GM19468 (cell line): ENCODE measurements around the gene SKAP1.

Experiments used
- ATAC-seq: cut with Tn5 transposase; IDR thresholded peaks from one replicate; pipeline ENCODE4 v1.9.1; 2021; ENCODE audit warnings: mild to moderate bottlenecking, moderate library complexity, moderate number of reproducible peaks; ENCODE audit not compliant: unreplicated experiment; ENCODE audit errors: extremely low read depth

SKAP1 gene

GRCh38 chr17:48335146-48335784 is 94.7 kb downstream of the SKAP1 start:
- no peak for ATAC-seq

DNA sequence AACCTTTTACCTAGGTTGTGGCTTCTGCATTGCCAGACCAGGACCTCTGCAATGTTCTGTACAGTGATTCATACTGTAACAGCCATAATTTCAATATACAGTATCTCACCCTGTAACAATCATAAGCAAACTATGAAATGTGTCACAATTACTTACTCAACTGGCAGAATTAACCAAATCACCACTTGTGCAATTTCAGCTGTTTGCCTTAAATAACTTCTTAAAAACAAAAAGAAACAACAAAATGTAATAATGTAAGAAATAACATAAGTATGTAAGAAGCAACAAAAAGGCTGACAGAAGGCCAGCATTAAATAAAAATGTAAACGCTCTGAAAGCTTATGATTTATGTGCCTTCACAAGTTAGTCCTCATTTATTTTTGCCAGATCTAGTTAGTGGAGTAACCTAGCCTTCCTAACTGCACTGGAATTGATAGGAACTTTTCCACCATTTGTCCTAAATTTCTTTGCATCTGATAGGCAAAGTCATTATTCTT is 96.9 kb downstream of the SKAP1 start:
- no peak for ATAC-seq

- no peak for ATAC-seq
Measured at GRCh38 chr17:48330887-48331286, 99.1 kb downstream of the SKAP1 start.

GRCh38 chr17:48330421-48330820 is 99.6 kb downstream of the SKAP1 start:
- ATAC-seq, result no peak

GRCh38 chr17:48328457-48328856 is 101.6 kb downstream of the SKAP1 start:
- no peak for ATAC-seq

- ATAC-seq, result no peak
Measured at GRCh38 chr17:48326310-48326709, 103.7 kb downstream of the SKAP1 start.

- no peak for ATAC-seq
Measured at GRCh38 chr17:48322060-48322459, 108.0 kb downstream of the SKAP1 start.

DNA sequence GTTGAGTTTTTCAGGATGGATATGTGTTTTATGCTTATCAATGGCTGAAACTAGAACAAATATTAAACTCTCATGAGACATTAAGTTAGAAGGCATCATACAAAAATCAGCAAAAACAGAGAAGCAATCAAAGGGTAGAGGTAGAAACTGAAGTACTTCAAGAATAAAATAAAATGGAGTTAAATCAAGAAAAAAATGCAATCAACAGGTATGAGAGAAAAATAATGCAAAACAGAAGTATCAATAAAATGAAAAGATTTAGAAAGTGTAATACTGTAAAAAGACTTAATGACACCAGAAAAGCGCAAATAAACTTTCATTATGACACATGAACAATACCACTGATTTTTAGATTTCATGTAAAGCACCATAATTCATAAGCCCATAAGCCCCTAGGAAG is 112.3 kb downstream of the SKAP1 start:
- no peak for ATAC-seq

DNA sequence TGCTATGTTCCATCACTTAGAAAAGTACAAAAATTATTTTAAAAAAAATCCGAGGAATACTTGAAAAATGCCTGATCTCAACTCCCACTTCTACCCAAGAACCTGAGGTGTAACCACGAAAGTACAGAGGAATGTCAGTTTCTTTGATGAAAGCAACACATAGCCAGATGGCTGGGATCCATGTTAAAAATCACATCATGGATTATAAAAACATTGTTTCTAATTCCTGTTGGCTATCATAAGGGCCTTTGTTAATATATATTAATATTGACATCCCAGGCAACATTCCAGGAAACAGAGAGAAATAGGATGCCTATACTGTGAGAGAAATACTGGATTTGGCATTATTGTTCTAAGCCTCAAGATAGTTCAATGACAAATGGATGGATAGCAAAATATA is 115.3 kb downstream of the SKAP1 start:
- ATAC-seq, result no peak

GRCh38 chr17:48313096-48313755 is 116.8 kb downstream of the SKAP1 start:
- ATAC-seq, result no peak

DNA sequence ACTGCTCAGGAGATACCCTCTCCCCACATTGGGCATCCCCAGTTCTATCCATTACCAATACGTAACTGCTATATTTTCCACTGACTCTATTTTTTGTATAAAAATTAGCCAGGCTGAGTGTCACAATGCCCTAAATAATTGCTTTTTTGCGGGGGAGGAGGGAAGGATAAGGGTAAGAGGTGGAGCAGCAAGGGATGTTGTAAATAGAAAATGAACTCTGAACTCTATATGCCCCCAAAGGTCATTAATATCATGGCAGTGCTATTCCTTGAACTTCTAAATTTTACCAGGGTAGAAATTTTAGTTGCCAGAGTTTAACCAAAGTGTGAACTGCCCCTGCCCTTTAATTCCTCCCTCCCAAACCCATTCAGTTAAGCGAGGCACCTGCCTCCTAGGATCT is 118.7 kb downstream of the SKAP1 start:
- ATAC-seq, result no peak

- ATAC-seq, result no peak
Measured at GRCh38 chr17:48310748-48311213, 119.2 kb downstream of the SKAP1 start.

GRCh38 chr17:48308581-48308980 is 121.4 kb downstream of the SKAP1 start:
- ATAC-seq, result no peak

DNA sequence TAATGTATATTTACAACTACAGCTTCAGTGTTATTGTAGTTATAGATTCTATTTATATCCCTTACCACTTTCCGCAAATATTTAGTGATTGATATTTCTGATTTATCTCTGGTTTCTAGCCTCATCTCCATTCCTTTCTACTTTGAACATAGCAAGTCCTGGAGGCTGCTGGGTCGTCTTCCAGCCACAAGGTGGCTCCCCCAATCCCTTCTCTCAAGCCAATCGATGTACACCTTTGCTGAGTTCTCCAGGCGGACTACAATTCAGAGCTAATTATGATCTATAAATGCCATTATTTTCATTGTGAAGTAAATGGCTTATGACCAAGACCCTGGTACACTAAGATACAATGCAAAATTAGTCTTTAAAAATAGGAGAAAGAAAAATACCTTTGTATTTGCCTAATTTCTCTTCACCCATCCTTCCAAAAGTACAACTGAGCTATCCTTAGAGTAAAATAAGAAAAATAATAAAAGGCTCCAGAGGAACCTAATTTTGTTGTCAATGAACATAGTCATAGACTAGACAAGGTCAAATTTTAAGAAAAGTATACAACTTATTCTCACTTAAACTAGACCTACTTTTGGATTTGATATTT is 122.1 kb downstream of the SKAP1 start:
- no peak for ATAC-seq

GRCh38 chr17:48307255-48307654 is 122.8 kb downstream of the SKAP1 start:
- ATAC-seq, result no peak

DNA sequence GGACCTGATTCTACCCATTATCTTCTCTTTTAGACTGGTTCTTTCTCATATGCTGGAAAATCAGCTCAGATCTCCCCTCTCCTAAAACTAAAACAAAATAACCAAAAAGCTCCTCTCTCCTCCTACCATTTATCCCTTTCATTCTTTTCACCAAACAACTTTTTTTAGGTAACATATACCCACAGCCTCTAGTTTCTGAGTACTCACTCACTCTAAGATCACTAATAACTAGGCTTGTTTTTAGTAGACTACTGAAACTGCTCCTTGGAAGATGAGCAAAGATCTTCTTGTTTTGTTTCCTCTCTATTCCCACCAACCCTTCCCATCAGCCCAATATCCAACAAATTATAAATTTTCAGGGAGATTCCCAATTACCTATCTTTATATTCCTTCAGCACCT is 129.0 kb downstream of the SKAP1 start:
- no peak for ATAC-seq

DNA sequence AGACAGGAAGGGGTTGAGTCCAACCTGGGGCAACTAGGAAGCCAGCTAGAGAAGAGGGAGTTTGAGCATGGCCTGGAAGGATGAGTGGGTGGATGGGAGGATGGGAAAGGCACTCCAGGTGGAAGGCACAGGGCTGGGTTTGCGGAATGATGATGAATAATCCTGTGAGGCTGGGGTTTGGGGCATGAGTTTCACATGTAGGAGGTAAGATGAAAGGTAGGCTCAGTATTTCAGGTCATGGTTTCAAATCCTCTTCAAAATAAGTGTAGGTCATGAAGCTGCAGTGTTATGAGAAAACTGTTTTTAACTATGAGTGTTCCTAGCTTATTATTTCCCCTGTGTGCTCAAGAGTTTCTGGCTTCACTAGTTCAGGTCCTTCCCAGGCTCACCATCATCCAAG is 130.3 kb downstream of the SKAP1 start:
- no peak for ATAC-seq

- ATAC-seq, result no peak
Measured at GRCh38 chr17:48297825-48298224, 132.2 kb downstream of the SKAP1 start.

DNA sequence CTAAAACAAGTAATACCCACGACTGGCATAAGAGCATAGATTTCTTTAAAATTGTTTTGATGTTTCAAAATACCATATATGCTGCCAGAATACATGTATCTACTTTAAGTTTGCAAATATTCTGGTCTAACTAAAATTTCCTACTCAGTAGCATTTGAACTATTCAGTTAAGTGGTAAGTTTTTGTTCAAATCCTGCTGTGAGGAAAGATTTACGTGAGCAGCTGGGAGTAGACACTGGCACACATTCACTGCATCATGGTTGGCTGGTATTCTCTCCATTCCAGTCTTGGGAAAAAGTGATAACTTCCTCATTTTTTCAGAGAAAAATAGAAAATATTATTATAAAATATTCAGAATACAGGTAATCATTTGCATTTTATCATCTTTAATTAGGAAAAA is 133.6 kb downstream of the SKAP1 start:
- ATAC-seq, result no peak

DNA sequence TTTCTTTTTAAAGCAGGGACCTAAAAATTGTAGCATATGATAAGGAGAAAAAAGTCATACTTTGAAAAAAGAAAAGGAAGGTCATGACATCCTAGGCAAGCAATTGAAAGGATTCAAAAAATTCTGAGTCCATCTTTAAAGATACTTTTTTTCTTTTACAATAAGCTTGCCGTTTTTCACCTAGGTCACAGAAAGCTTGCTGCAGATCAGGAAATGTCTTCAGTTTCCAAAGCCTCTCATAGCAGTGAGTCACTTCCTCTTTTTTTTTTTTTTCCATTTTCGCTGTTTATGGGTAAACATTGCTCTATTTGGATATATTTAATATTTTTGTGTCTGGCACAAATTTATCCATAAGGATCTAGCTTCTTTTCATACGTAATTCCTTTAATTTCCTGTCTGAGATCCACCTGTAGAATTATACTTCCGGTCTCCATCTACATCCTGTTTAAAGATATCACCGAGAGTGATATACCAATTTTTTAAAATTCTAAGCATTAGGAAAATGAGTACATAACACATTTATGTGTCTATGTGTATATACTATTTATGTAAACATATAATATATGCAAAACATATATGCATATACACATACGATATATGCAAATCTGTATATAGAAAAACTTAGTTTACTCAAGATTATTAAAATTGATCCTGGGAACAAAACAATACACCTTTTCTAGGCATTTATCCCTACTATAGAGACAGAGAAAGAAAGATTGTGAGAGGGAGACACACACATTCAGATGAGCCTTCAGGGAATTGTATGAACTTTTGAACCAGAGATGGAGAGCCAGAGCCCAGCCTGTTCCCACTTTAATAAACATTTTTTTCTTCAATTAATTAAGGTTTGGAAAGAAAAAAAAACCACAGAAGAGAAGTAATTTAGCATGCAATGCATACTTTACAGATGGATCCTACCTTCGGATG is 134.4 kb downstream of the SKAP1 start:
- no peak for ATAC-seq
